GM12891 (cell line): Measurements from ENCODE around the gene COL4A2.

Source experiments
- PAX5 ChIP-seq: IDR thresholded peaks from 2 replicates; pipeline ENCODE4 v1.6.1; 2011; ENCODE audit warnings: low read length, moderate library complexity, mild to moderate bottlenecking; ENCODE audit not compliant: insufficient read depth, severe bottlenecking
- POLR2A ChIP-seq: IDR thresholded peaks from 2 replicates; pipeline ENCODE4 v1.6.1; 2011; ENCODE audit warnings: low read depth, low read length, control low read depth
- POLR2AphosphoS5 ChIP-seq: IDR thresholded peaks from 2 replicates; pipeline ENCODE4 v1.6.1; 2011; ENCODE audit warnings: low read depth, low read length, control low read depth
- SPI1 ChIP-seq: IDR thresholded peaks from 2 replicates; pipeline ENCODE4 v1.6.1; 2011; ENCODE audit warnings: low read depth, low read length, control low read depth
- TAF1 ChIP-seq: IDR thresholded peaks from 2 replicates; pipeline ENCODE4 v1.6.1; 2011; ENCODE audit warnings: low read depth, low read length, control low read depth

- no peak for TF ChIP-seq POLR2AphosphoS5
- no peak for TF ChIP-seq POLR2A
- TF ChIP-seq TAF1: no peak
- TF ChIP-seq SPI1: no peak
- TF ChIP-seq PAX5: no peak
Measured at GRCh38 chr13:110518571-110518970, 211.5 kb downstream of the COL4A2 start.
